ENCODE data around the gene NEK6. TPM values are rescaled to one million over a fixed set of nuclear protein-coding genes. Genes with fewer than 3 reads are reported as not detected.

The NEK6 gene
- total RNA-seq, 1 donor from 2014 or later, result 115 TPM

DNA sequence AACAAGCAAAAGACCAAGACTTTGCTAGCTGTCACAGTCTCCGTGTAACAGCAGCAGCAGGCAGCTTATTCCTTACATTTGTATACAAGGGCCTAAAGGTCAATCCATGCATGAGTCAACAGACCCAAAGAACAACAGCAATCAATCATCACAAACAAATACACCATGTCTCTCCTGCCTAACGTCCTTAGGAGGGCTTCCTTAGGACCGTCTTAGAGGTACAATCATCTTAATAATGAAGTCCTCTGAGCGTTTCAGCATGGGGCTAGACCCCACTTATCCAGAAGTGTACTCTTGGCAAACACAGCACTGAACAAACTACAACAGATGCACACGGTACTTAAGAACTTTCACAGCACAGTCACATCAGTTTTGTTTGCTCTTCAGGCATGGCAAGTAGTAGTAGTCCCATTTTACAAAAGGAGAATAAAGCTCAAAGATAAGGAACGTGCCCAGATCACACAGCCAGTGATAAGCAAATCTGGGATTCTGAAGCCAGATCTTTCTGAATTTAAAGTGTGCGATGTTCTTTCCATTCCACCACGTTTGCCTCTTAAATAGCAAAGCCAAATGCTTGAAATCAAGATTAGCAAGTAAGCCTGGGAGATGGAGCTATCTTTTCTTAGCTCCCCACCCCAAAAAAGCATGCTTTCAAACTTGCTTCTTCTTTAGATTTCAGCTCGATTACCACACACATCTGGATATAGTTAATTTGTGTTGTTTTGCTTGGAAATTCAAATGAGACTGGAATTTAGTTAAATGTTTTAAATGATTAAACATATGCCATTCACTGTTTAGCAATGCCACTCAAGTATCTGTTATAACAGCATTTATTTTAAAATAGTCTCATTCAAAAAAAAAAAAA, 133.3 kb downstream of the NEK6 start:
- H3K27ac Mint-ChIP-seq (ENCODE audit: unreplicated experiment), result no peak overlapping the region
- TF ChIP-seq CTCF (IDR thresholded peaks at IDR 0.05), result no peak
- peaks cover 45% of the 10 kb centered on the region for H3K4me1 Mint-ChIP-seq (ENCODE audit: unreplicated experiment)
- no peak for DNase-seq (ENCODE audit: extremely low spot score, unreplicated experiment)
- no peaks in the 10 kb centered on the region for H3K9me3 Mint-ChIP-seq (ENCODE audit: unreplicated experiment)
- H3K4me3 Mint-ChIP-seq (ENCODE audit: unreplicated experiment), result no peak overlapping the region
- no peaks in the 10 kb centered on the region for H3K27me3 Mint-ChIP-seq (ENCODE audit: unreplicated experiment)
- H3K36me3 Mint-ChIP-seq (ENCODE audit: unreplicated experiment), result no peaks in the 10 kb centered on the region

- H3K36me3 Mint-ChIP-seq (ENCODE audit: unreplicated experiment), result peaks cover 5% of the 10 kb centered on the region
- H3K4me1 Mint-ChIP-seq (ENCODE audit: unreplicated experiment), result peaks cover 42% of the 10 kb centered on the region
- H3K4me3 Mint-ChIP-seq (ENCODE audit: unreplicated experiment), result no peak overlapping the region
- DNase-seq (ENCODE audit: extremely low spot score, unreplicated experiment), result no peak
- no peak for TF ChIP-seq CTCF (IDR thresholded peaks at IDR 0.05)
- no peaks in the 10 kb centered on the region for H3K27me3 Mint-ChIP-seq (ENCODE audit: unreplicated experiment)
- peak overlapping the region; percentile 23 for H3K27ac Mint-ChIP-seq (ENCODE audit: unreplicated experiment)
- H3K9me3 Mint-ChIP-seq (ENCODE audit: unreplicated experiment), result no peaks in the 10 kb centered on the region
Observed at GRCh38 chr9:124392254-124392870, 134.6 kb downstream of the NEK6 start.

GRCh38 chr9:124392871-124393460, 135.2 kb downstream of the NEK6 start:
- peak; percentile 48 for TF ChIP-seq CTCF (IDR thresholded peaks at IDR 0.05)
- no peaks in the 10 kb centered on the region for H3K9me3 Mint-ChIP-seq (ENCODE audit: unreplicated experiment)
- H3K27ac Mint-ChIP-seq (ENCODE audit: unreplicated experiment), result peak overlapping the region; percentile 23
- no peaks in the 10 kb centered on the region for H3K27me3 Mint-ChIP-seq (ENCODE audit: unreplicated experiment)
- H3K4me3 Mint-ChIP-seq (ENCODE audit: unreplicated experiment), result no peak overlapping the region
- DNase-seq (ENCODE audit: extremely low spot score, unreplicated experiment), result no peak
- peaks cover 36% of the 10 kb centered on the region for H3K4me1 Mint-ChIP-seq (ENCODE audit: unreplicated experiment)
- peaks cover 5% of the 10 kb centered on the region for H3K36me3 Mint-ChIP-seq (ENCODE audit: unreplicated experiment)

DNA sequence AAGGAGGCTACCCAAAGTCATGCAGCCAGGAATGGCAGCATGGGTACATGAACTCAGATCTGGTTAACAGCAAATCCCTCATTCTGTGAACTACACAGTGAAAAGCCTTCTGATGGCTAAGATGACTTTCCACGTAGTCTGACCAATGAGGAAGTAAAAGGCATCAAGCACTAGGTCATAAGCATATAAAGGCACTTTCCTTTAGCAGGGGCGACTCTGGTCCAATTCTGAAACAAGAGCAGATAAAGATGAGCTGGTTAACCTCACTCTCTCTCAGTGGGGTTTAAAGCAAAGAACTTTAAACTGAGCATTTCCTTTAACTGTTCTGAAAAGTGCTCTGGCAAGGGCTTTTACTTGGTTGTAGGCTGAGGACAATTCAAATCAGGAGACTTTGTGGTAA, 136.4 kb downstream of the NEK6 start:
- H3K4me3 Mint-ChIP-seq (ENCODE audit: unreplicated experiment), result no peak overlapping the region
- no peaks in the 10 kb centered on the region for H3K27me3 Mint-ChIP-seq (ENCODE audit: unreplicated experiment)
- TF ChIP-seq CTCF (IDR thresholded peaks at IDR 0.05), result no peak
- peaks cover 5% of the 10 kb centered on the region for H3K36me3 Mint-ChIP-seq (ENCODE audit: unreplicated experiment)
- no peak for DNase-seq (ENCODE audit: extremely low spot score, unreplicated experiment)
- no peak overlapping the region for H3K27ac Mint-ChIP-seq (ENCODE audit: unreplicated experiment)
- H3K4me1 Mint-ChIP-seq (ENCODE audit: unreplicated experiment), result peaks cover 42% of the 10 kb centered on the region
- no peaks in the 10 kb centered on the region for H3K9me3 Mint-ChIP-seq (ENCODE audit: unreplicated experiment)

DNA sequence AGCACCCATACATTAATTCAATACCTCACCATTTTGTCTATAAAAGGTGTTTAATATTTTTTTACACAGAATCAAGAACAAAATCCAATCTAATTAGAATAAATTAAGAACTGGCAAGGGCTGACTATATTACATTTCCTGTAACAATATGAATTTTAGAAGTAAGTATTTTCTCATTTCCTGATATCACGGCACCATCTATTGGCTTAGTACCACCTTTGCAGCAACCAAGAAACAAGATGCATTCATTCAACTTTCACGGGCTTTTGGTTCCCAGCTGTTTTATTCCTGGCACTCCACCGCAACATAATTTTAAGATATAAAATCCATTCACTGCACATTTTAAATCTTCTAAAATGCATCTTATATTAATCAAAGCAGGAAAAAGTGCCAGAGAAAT, 136.8 kb downstream of the NEK6 start:
- Mint-ChIP-seq H3K27ac (ENCODE audit: unreplicated experiment) (no peak overlapping the region), H3K4me1 (ENCODE audit: unreplicated experiment) (peaks cover 45% of the 10 kb centered on the region), H3K27me3 (ENCODE audit: unreplicated experiment) (no peaks in the 10 kb centered on the region), H3K36me3 (ENCODE audit: unreplicated experiment) (peaks cover 7% of the 10 kb centered on the region), H3K9me3 (ENCODE audit: unreplicated experiment) (no peaks in the 10 kb centered on the region), H3K4me3 (ENCODE audit: unreplicated experiment) (no peak overlapping the region)
- DNase-seq (ENCODE audit: extremely low spot score, unreplicated experiment), result no peak
- peak; percentile 37 for TF ChIP-seq CTCF (IDR thresholded peaks at IDR 0.05)

Measured in osteocyte (in vitro differentiated cells).